ENCODE results near the gene SLC9B2.
A peak's percentile ranks its signal among the peaks of the same experiment; 100 is the strongest.

Gene SLC9B2

GRCh38 chr4:103075894-103076746 lies 441 bp downstream of the SLC9B2 start:
- DNase-seq (ENCODE audit: low read depth in 2 of 3, low spot score in 2 of 3): peak; percentile 32 to 55 (median 33)

- no peak for DNase-seq (ENCODE audit: low read depth in 2 of 3, low spot score in 2 of 3)
These were observed 1.1 kb downstream of the SLC9B2 start for GRCh38 chr4:103075435-103075893.

GRCh38 chr4:103074744-103075434 lies 1.7 kb downstream of the SLC9B2 start:
- DNase-seq (ENCODE audit: low read depth in 2 of 3, low spot score in 2 of 3): no peak

GRCh38 chr4:103073792-103074438 lies 2.6 kb downstream of the SLC9B2 start:
- no peak for DNase-seq (ENCODE audit: low read depth in 2 of 3, low spot score in 2 of 3)

- DNase-seq (ENCODE audit: low read depth in 2 of 3, low spot score in 2 of 3): no peak
These were observed 8.6 kb downstream of the SLC9B2 start for GRCh38 chr4:103067841-103068547.

- DNase-seq (ENCODE audit: low read depth in 2 of 3, low spot score in 2 of 3): no peak
These were observed 16.0 kb downstream of the SLC9B2 start for GRCh38 chr4:103060453-103061148.

- DNase-seq (ENCODE audit: low read depth in 2 of 3, low spot score in 2 of 3): no peak
These were observed 22.5 kb downstream of the SLC9B2 start for GRCh38 chr4:103054030-103054429.

- no peak for DNase-seq (ENCODE audit: low read depth in 2 of 3, low spot score in 2 of 3)
These were observed 23.8 kb downstream of the SLC9B2 start for GRCh38 chr4:103052779-103053178.

- DNase-seq (ENCODE audit: low read depth in 2 of 3, low spot score in 2 of 3): no peak
These were observed 24.4 kb downstream of the SLC9B2 start for GRCh38 chr4:103052145-103052544.

- DNase-seq (ENCODE audit: low read depth in 2 of 3, low spot score in 2 of 3): no peak
These were observed 25.7 kb downstream of the SLC9B2 start for GRCh38 chr4:103050736-103051436.

- no peak for DNase-seq (ENCODE audit: low read depth in 2 of 3, low spot score in 2 of 3)
These were observed 29.9 kb downstream of the SLC9B2 start for GRCh38 chr4:103046416-103047290.

- no peak for DNase-seq (ENCODE audit: low read depth in 2 of 3, low spot score in 2 of 3)
These were observed 32.4 kb downstream of the SLC9B2 start for GRCh38 chr4:103044183-103044582.

GRCh38 chr4:103036169-103036568 lies 40.4 kb downstream of the SLC9B2 start:
- DNase-seq (ENCODE audit: low read depth in 2 of 3, low spot score in 2 of 3): no peak

GRCh38 chr4:103032574-103032973 lies 44.0 kb downstream of the SLC9B2 start:
- no peak for DNase-seq (ENCODE audit: low read depth in 2 of 3, low spot score in 2 of 3)

- DNase-seq (ENCODE audit: low read depth in 2 of 3, low spot score in 2 of 3): no peak
These were observed 45.8 kb downstream of the SLC9B2 start for GRCh38 chr4:103030791-103031190.

- no peak for DNase-seq (ENCODE audit: low read depth in 2 of 3, low spot score in 2 of 3)
These were observed 47.3 kb downstream of the SLC9B2 start for GRCh38 chr4:103029300-103029699.

- DNase-seq (ENCODE audit: low read depth in 2 of 3, low spot score in 2 of 3): no peak
These were observed 49.7 kb downstream of the SLC9B2 start for GRCh38 chr4:103026868-103027267.

- DNase-seq (ENCODE audit: low read depth in 2 of 3, low spot score in 2 of 3): no peak
These were observed 51.6 kb downstream of the SLC9B2 start for GRCh38 chr4:103024996-103025395.

- no peak for DNase-seq (ENCODE audit: low read depth in 2 of 3, low spot score in 2 of 3)
These were observed 55.4 kb downstream of the SLC9B2 start for GRCh38 chr4:103021120-103021519.
